ENCODE measurements around the gene IGF1R.
A peak's percentile ranks its signal among the peaks of the same experiment; 100 is the strongest.

Gene IGF1R

GRCh38 chr15:98731712-98732450 is 83.5 kb downstream of the IGF1R start:
- Histone ChIP-seq H3K9ac (ENCODE audit: low read depth, low read length) (no peak overlapping the region), H3K4me2 (ENCODE audit: low read length) (no peak overlapping the region), H3K4me1 (ENCODE audit: control insufficient read depth, insufficient read depth, low read length) (peaks cover 77% of the 10 kb centered on the region), H3K4me3 (ENCODE audit: low read length) (no peak overlapping the region), H3K36me3 (ENCODE audit: insufficient read depth, low read length) (no peaks in the 10 kb centered on the region), H3K27me3 (ENCODE audit: control insufficient read depth, insufficient read depth, low read length) (no peaks in the 10 kb centered on the region), H3K9me3 (replicated peaks; ENCODE audit: low read length) (no peaks in the 10 kb centered on the region)

- Histone ChIP-seq H3K4me2 (ENCODE audit: low read length) (no peak overlapping the region), H3K36me3 (ENCODE audit: insufficient read depth, low read length) (no peaks in the 10 kb centered on the region), H3K4me3 (ENCODE audit: low read length) (no peak overlapping the region), H3K9ac (ENCODE audit: low read depth, low read length) (no peak overlapping the region), H3K4me1 (ENCODE audit: control insufficient read depth, insufficient read depth, low read length) (peaks cover 70% of the 10 kb centered on the region), H3K27me3 (ENCODE audit: control insufficient read depth, insufficient read depth, low read length) (no peaks in the 10 kb centered on the region), H3K9me3 (replicated peaks; ENCODE audit: low read length) (no peaks in the 10 kb centered on the region)
These were observed 84.8 kb downstream of the IGF1R start for GRCh38 chr15:98733098-98733497.

- Histone ChIP-seq H3K27me3 (ENCODE audit: control insufficient read depth, insufficient read depth, low read length) (no peaks in the 10 kb centered on the region), H3K4me1 (ENCODE audit: control insufficient read depth, insufficient read depth, low read length) (peaks cover 55% of the 10 kb centered on the region), H3K4me3 (ENCODE audit: low read length) (no peak overlapping the region), H3K4me2 (ENCODE audit: low read length) (peak overlapping the region; percentile 3), H3K9ac (ENCODE audit: low read depth, low read length) (no peak overlapping the region), H3K9me3 (replicated peaks; ENCODE audit: low read length) (no peaks in the 10 kb centered on the region), H3K36me3 (ENCODE audit: insufficient read depth, low read length) (no peaks in the 10 kb centered on the region)
These were observed 86.3 kb downstream of the IGF1R start for GRCh38 chr15:98734466-98735199.

GRCh38 chr15:98735304-98735703 is 87.0 kb downstream of the IGF1R start:
- H3K4me2 ChIP-seq (ENCODE audit: low read length) = no peak overlapping the region
- no peaks in the 10 kb centered on the region for H3K9me3 ChIP-seq (replicated peaks; ENCODE audit: low read length)
- H3K4me3 ChIP-seq (ENCODE audit: low read length) = no peak overlapping the region
- no peaks in the 10 kb centered on the region for H3K27me3 ChIP-seq (ENCODE audit: control insufficient read depth, insufficient read depth, low read length)
- H3K9ac ChIP-seq (ENCODE audit: low read depth, low read length) = no peak overlapping the region
- H3K4me1 ChIP-seq (ENCODE audit: control insufficient read depth, insufficient read depth, low read length) = peaks cover 48% of the 10 kb centered on the region
- H3K36me3 ChIP-seq (ENCODE audit: insufficient read depth, low read length) = no peaks in the 10 kb centered on the region

GRCh38 chr15:98735895-98736617 is 87.7 kb downstream of the IGF1R start:
- Histone ChIP-seq H3K9ac (ENCODE audit: low read depth, low read length) (no peak overlapping the region), H3K9me3 (replicated peaks; ENCODE audit: low read length) (no peaks in the 10 kb centered on the region), H3K36me3 (ENCODE audit: insufficient read depth, low read length) (no peaks in the 10 kb centered on the region), H3K4me2 (ENCODE audit: low read length) (no peak overlapping the region), H3K4me1 (ENCODE audit: control insufficient read depth, insufficient read depth, low read length) (peaks cover 43% of the 10 kb centered on the region), H3K27me3 (ENCODE audit: control insufficient read depth, insufficient read depth, low read length) (no peaks in the 10 kb centered on the region), H3K4me3 (ENCODE audit: low read length) (no peak overlapping the region)

- Histone ChIP-seq H3K4me1 (ENCODE audit: control insufficient read depth, insufficient read depth, low read length) (peaks cover 35% of the 10 kb centered on the region), H3K4me2 (ENCODE audit: low read length) (no peak overlapping the region), H3K36me3 (ENCODE audit: insufficient read depth, low read length) (no peaks in the 10 kb centered on the region), H3K27me3 (ENCODE audit: control insufficient read depth, insufficient read depth, low read length) (no peaks in the 10 kb centered on the region), H3K9ac (ENCODE audit: low read depth, low read length) (no peak overlapping the region), H3K9me3 (replicated peaks; ENCODE audit: low read length) (no peaks in the 10 kb centered on the region), H3K4me3 (ENCODE audit: low read length) (no peak overlapping the region)
These were observed 88.8 kb downstream of the IGF1R start for GRCh38 chr15:98737159-98737558.

GRCh38 chr15:98737721-98738120 is 89.4 kb downstream of the IGF1R start:
- Histone ChIP-seq H3K4me3 (ENCODE audit: low read length) (no peak overlapping the region), H3K4me1 (ENCODE audit: control insufficient read depth, insufficient read depth, low read length) (peaks cover 30% of the 10 kb centered on the region), H3K9me3 (replicated peaks; ENCODE audit: low read length) (no peaks in the 10 kb centered on the region), H3K36me3 (ENCODE audit: insufficient read depth, low read length) (no peaks in the 10 kb centered on the region), H3K9ac (ENCODE audit: low read depth, low read length) (no peak overlapping the region), H3K27me3 (ENCODE audit: control insufficient read depth, insufficient read depth, low read length) (no peaks in the 10 kb centered on the region), H3K4me2 (ENCODE audit: low read length) (no peak overlapping the region)

- Histone ChIP-seq H3K4me3 (ENCODE audit: low read length) (no peak overlapping the region), H3K9ac (ENCODE audit: low read depth, low read length) (no peak overlapping the region), H3K9me3 (replicated peaks; ENCODE audit: low read length) (no peaks in the 10 kb centered on the region)
These were observed 90.5 kb downstream of the IGF1R start for GRCh38 chr15:98738689-98739401.

GRCh38 chr15:98740295-98740694 is 92.0 kb downstream of the IGF1R start:
- Histone ChIP-seq H3K9ac (ENCODE audit: low read depth, low read length) (no peak overlapping the region), H3K4me2 (ENCODE audit: low read length) (no peak overlapping the region), H3K9me3 (replicated peaks; ENCODE audit: low read length) (no peaks in the 10 kb centered on the region), H3K27me3 (ENCODE audit: control insufficient read depth, insufficient read depth, low read length) (no peaks in the 10 kb centered on the region), H3K36me3 (ENCODE audit: insufficient read depth, low read length) (no peaks in the 10 kb centered on the region), H3K4me3 (ENCODE audit: low read length) (no peak overlapping the region), H3K4me1 (ENCODE audit: control insufficient read depth, insufficient read depth, low read length) (peaks cover 18% of the 10 kb centered on the region)

More at GRCh38 chr15:98738689-98739401, 90.5 kb downstream of the IGF1R start:
- Histone ChIP-seq H3K4me2 (ENCODE audit: low read length) (no peak overlapping the region), H3K27me3 (ENCODE audit: control insufficient read depth, insufficient read depth, low read length) (no peaks in the 10 kb centered on the region), H3K4me1 (ENCODE audit: control insufficient read depth, insufficient read depth, low read length) (peaks cover 30% of the 10 kb centered on the region), H3K36me3 (ENCODE audit: insufficient read depth, low read length) (no peaks in the 10 kb centered on the region)

GRCh38 chr15:98740963-98741362 is 92.6 kb downstream of the IGF1R start:
- H3K36me3 ChIP-seq (ENCODE audit: insufficient read depth, low read length) = no peaks in the 10 kb centered on the region
- no peak overlapping the region for H3K9ac ChIP-seq (ENCODE audit: low read depth, low read length)
- peaks cover 11% of the 10 kb centered on the region for H3K4me1 ChIP-seq (ENCODE audit: control insufficient read depth, insufficient read depth, low read length)
- no peaks in the 10 kb centered on the region for H3K27me3 ChIP-seq (ENCODE audit: control insufficient read depth, insufficient read depth, low read length)
- H3K4me3 ChIP-seq (ENCODE audit: low read length) = no peak overlapping the region
- H3K4me2 ChIP-seq (ENCODE audit: low read length) = no peak overlapping the region
- no peaks in the 10 kb centered on the region for H3K9me3 ChIP-seq (replicated peaks; ENCODE audit: low read length)

GRCh38 chr15:98743177-98743576 is 94.8 kb downstream of the IGF1R start:
- H3K4me2 ChIP-seq (ENCODE audit: low read length) = no peak overlapping the region
- H3K36me3 ChIP-seq (ENCODE audit: insufficient read depth, low read length) = no peaks in the 10 kb centered on the region
- no peaks in the 10 kb centered on the region for H3K27me3 ChIP-seq (ENCODE audit: control insufficient read depth, insufficient read depth, low read length)
- no peak overlapping the region for H3K9ac ChIP-seq (ENCODE audit: low read depth, low read length)
- no peak overlapping the region for H3K4me3 ChIP-seq (ENCODE audit: low read length)
- H3K4me1 ChIP-seq (ENCODE audit: control insufficient read depth, insufficient read depth, low read length) = no peaks in the 10 kb centered on the region
- H3K9me3 ChIP-seq (replicated peaks; ENCODE audit: low read length) = no peaks in the 10 kb centered on the region

Measured in skeletal muscle satellite cell (primary cell).